HG02623 (cell line): ENCODE data around the gene FGF23.
A peak's percentile ranks its signal among the peaks of the same experiment; 100 is the strongest.

Source experiments
- ATAC-seq: cut with Tn5 transposase; IDR thresholded peaks from one replicate; pipeline ENCODE4 v1.9.1; 2021; ENCODE audit warnings: moderate library complexity; ENCODE audit not compliant: unreplicated experiment

FGF23 gene

DNA sequence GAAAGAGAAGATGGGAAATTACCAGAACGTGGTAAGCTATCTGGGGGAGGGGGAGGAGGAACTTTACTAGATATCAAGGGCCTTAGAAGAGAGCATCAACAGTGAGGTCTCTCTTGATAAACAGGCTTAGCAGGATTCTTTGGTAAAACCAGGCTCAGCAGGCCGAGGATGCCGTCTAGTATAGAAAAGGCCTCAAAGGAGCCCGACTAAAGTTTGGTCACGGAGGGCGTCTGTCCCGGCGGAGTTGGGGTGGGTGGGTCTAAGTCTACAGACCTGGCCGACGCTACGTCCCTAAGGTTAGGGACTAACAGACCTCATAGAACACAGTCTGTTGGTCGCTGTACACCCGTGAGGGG lies 59.0 kb downstream of the FGF23 start:
- ATAC-seq = peak; percentile 22
